A673 (cell line): ENCODE data around the gene YAF2. TPM values are rescaled to one million over a fixed set of nuclear protein-coding genes. Genes with fewer than 3 reads are reported as not detected.

Experiments
- BruUV-seq: library from RNA; stranded (reverse); fragments of 400-500 nt; replicated peaks from 2 replicates; lab custom pipeline; 2021; lab: Mats Ljungman, UMichigan
- CTCF ChIA-PET: fragments of 300-600 bp; sonication (Branson Sonifier 250); formaldehyde crosslinking; loops from one replicate; lab custom pipeline; 2022; ENCODE audit warnings: antibody characterized with exemption; lab: Charles Lee
- POLR2A ChIA-PET: fragments of 300-600 bp; sonication (Branson Sonifier 250); formaldehyde crosslinking; loops from one replicate; lab custom pipeline; 2022; ENCODE audit warnings: antibody characterized with exemption; ENCODE audit not compliant: low non-redundant PET; lab: Charles Lee
- DNase-seq: peaks from one replicate; pipeline ENCODE4 v3.0.0-alpha.2; 2015; ENCODE audit warnings: low spot score
- H3K27ac ChIP-seq: fragments of 200-600 bp; sonication (generic); 2 replicates; pipeline ENCODE4 v1.5.1; 2016; ENCODE audit warnings: mixed run types, low read depth, mild to moderate bottlenecking, mixed read lengths, antibody characterized with exemption, low read length; ENCODE audit not compliant: poor library complexity, severe bottlenecking
- H3K27me3 ChIP-seq: fragments of 200-600 bp; sonication (generic); replicated peaks from 2 replicates; pipeline ENCODE4 v1.6.1; 2017; ENCODE audit warnings: mixed run types, low read depth, mild to moderate bottlenecking, mixed read lengths, antibody characterized with exemption, low read length; ENCODE audit not compliant: insufficient read depth, poor library complexity
- H3K36me3 ChIP-seq: fragments of 200-600 bp; sonication (generic); 2 replicates; pipeline ENCODE4 v1.6.1; 2016; ENCODE audit warnings: mixed run types, mild to moderate bottlenecking, mixed read lengths, antibody characterized with exemption, low read length; ENCODE audit not compliant: insufficient read depth, poor library complexity, severe bottlenecking
- H3K4me1 ChIP-seq: fragments of 200-600 bp; sonication (generic); 2 replicates; pipeline ENCODE4 v1.6.1; 2017; ENCODE audit warnings: mixed run types, mild to moderate bottlenecking, mixed read lengths, antibody characterized with exemption, low read length; ENCODE audit not compliant: insufficient read depth, poor library complexity, severe bottlenecking
- H3K4me3 ChIP-seq: fragments of 200-600 bp; sonication (generic); 2 replicates; pipeline ENCODE4 v1.5.1; 2016; ENCODE audit warnings: low read depth, mixed run types, mild to moderate bottlenecking, mixed read lengths, low read length; ENCODE audit not compliant: poor library complexity, severe bottlenecking
- H3K9me3 ChIP-seq: fragments of 200-600 bp; sonication (generic); 2 replicates; pipeline ENCODE4 v1.6.1; 2016; ENCODE audit warnings: mixed run types, low read depth, mild to moderate bottlenecking, mixed read lengths, antibody characterized with exemption, low read length; ENCODE audit not compliant: poor library complexity, severe bottlenecking
- EZH2 ChIP-seq: fragments of 200-600 bp; sonication (generic); IDR thresholded peaks from 2 replicates; pipeline ENCODE4 v1.6.1; 2017; ENCODE audit warnings: borderline replicate concordance, low read depth, mild to moderate bottlenecking, mixed read lengths, antibody characterized with exemption, low read length; ENCODE audit not compliant: poor library complexity, severe bottlenecking
- intact Hi-C: fragments of 100-400 bp; cut with micrococcal nuclease; formaldehyde crosslinking; loops from one replicate; pipeline ENCODE4 v1.10.0; 2022; ENCODE audit not compliant: unreplicated experiment
- total RNA-seq: library from RNA; stranded (reverse); gene quantifications from 2 replicates; pipeline ENCODE4 v1.2.3, GENCODE V29; 2021
- TF ChIP-seq, protein P1 (sequence below): fragments of 300-800, 200-600 bp; sonication (generic); conservative IDR thresholded peaks from 2 replicates; pipeline ENCODE4 v1.5.1; 2017; ENCODE audit warnings: low read depth, mild to moderate bottlenecking, antibody characterized with exemption, low read length, moderate library complexity, mixed read lengths

Gene YAF2
- total RNA-seq, 1 experiment from 2014 or later: 32.9 TPM

DNA sequence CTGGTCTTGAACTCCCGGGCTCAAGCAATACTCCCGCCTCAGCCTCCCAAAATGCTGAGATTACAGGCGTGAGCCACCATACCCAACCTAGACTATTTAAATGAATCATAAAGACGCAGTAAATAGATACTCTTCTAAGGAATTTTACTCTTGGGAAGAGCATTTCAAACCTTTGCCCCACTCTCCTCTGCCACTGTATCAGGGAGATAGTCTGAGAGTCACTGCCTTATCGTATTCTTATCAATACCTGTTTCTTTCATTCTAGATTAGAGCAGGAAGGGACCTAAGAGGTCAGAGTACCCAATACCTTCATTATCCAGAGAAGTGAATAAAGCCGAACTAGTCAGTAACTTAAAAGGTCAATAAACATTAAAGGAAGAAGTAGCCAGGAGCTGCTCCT lies 109.2 kb downstream of the YAF2 start:
- Histone ChIP-seq H3K27ac (no peak overlapping the region), H3K4me1 (peaks cover 28% of the 10 kb centered on the region), H3K9me3 (no peaks in the 10 kb centered on the region), H3K4me3 (no peak overlapping the region), H3K36me3 (no peaks in the 10 kb centered on the region), H3K27me3 (no peaks in the 10 kb centered on the region)
- TF ChIP-seq EZH2: no peak
- TF ChIP-seq, protein P1, sequence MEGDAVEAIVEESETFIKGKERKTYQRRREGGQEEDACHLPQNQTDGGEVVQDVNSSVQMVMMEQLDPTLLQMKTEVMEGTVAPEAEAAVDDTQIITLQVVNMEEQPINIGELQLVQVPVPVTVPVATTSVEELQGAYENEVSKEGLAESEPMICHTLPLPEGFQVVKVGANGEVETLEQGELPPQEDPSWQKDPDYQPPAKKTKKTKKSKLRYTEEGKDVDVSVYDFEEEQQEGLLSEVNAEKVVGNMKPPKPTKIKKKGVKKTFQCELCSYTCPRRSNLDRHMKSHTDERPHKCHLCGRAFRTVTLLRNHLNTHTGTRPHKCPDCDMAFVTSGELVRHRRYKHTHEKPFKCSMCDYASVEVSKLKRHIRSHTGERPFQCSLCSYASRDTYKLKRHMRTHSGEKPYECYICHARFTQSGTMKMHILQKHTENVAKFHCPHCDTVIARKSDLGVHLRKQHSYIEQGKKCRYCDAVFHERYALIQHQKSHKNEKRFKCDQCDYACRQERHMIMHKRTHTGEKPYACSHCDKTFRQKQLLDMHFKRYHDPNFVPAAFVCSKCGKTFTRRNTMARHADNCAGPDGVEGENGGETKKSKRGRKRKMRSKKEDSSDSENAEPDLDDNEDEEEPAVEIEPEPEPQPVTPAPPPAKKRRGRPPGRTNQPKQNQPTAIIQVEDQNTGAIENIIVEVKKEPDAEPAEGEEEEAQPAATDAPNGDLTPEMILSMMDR: no peak
- POLR2A ChIA-PET: no interaction called here
- intact Hi-C loops: loop anchor here (2.0 to 5.0 kb wide), 3 partner anchors 198 to 353 kb away; partner anchors contain the start of genes PPHLN1 and ZCRB1
- BruUV-seq: no TSS peak
- no peak for DNase-seq
- CTCF ChIA-PET: interaction anchor here (0.7 kb wide), 1 partner anchor 8 kb away, joined by 3 read pairs; no protein-coding TSS in a partner anchor

DNA sequence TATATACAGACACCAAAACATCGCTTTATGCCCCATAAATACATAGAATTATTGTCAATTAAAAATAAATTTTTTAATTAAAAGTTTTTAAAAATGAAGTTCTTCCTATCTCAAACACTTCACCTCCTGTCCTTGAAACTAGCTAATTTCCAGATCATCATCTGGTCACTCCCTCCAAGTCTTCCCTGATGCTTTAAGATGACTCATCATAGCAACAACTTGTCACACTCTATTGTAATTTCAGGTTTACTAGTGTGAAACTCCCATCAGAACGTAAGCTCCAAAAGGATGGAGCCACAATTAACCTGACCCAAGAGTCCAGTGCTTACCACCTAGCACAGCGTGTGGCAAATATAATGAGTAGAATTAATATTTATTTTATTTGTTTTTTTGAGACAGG lies 109.7 kb downstream of the YAF2 start:
- BruUV-seq: no TSS peak
- Histone ChIP-seq H3K9me3 (no peaks in the 10 kb centered on the region), H3K27me3 (no peaks in the 10 kb centered on the region), H3K36me3 (no peaks in the 10 kb centered on the region), H3K4me3 (no peak overlapping the region), H3K27ac (no peak overlapping the region), H3K4me1 (peaks cover 28% of the 10 kb centered on the region)
- intact Hi-C loops: loop anchor here (2.0 to 5.0 kb wide), 3 partner anchors 198 to 354 kb away; partner anchors contain the start of genes PPHLN1 and ZCRB1
- ChIA-PET POLR2A (no interaction called here), CTCF (interaction anchor here (0.7 kb wide), 1 partner anchor 7 kb away, joined by 3 read pairs; no protein-coding TSS in a partner anchor)
- no peak for DNase-seq
- TF ChIP-seq, protein P1: no peak
- TF ChIP-seq EZH2: no peak

DNA sequence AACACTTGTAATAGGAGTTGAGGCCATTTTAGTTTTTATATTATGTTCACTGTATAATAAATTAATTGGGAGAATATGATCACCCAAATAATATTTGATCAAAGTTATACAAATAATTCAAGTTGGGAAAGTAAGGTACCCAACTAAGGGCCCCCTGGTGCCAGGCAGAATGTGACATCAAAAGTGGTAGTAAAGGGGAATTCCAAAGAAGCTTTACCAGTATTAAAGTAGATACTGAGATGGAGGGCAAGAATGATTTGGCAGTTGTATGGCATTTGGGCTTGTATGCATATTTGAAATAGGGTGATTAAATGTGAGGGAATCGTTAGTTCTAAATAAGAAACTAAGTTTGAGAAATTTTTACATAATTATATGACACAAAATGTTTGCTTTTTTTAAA lies 111.1 kb downstream of the YAF2 start:
- BruUV-seq: no TSS peak
- Histone ChIP-seq H3K4me3 (no peak overlapping the region), H3K27me3 (no peaks in the 10 kb centered on the region), H3K36me3 (no peaks in the 10 kb centered on the region), H3K9me3 (no peaks in the 10 kb centered on the region), H3K27ac (no peak overlapping the region), H3K4me1 (peaks cover 28% of the 10 kb centered on the region)
- DNase-seq: no peak
- intact Hi-C loops: loop anchor here (5.0 kb wide), 1 partner anchor 355 kb away; no protein-coding TSS in a partner anchor
- POLR2A ChIA-PET: no interaction called here
- CTCF ChIA-PET: no interaction called here
- TF ChIP-seq EZH2: no peak
- TF ChIP-seq, protein P1: no peak
